ENCODE measurements around the gene STK32C.

DNA sequence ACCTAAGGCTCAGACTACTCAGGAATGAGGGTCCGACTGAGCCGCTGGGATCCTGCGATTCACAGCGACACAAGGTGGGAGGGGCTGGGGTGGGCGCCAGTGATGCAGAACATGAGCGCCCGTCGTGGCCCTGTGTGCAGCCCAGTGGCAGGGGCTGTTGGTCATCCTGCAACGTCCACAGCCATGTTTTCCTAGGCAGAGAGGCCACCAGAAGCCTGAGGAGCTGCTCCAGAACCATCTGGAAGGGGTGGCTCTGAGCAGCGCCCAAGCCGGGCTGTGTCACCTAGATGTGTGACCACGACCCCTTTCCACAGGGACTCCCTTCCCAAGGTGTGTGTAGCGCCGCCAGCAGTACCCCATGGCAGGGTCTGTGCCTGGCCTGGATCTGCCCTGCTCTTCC, 96.5 kb downstream of the STK32C start:
- TF ChIP-seq, protein P1, sequence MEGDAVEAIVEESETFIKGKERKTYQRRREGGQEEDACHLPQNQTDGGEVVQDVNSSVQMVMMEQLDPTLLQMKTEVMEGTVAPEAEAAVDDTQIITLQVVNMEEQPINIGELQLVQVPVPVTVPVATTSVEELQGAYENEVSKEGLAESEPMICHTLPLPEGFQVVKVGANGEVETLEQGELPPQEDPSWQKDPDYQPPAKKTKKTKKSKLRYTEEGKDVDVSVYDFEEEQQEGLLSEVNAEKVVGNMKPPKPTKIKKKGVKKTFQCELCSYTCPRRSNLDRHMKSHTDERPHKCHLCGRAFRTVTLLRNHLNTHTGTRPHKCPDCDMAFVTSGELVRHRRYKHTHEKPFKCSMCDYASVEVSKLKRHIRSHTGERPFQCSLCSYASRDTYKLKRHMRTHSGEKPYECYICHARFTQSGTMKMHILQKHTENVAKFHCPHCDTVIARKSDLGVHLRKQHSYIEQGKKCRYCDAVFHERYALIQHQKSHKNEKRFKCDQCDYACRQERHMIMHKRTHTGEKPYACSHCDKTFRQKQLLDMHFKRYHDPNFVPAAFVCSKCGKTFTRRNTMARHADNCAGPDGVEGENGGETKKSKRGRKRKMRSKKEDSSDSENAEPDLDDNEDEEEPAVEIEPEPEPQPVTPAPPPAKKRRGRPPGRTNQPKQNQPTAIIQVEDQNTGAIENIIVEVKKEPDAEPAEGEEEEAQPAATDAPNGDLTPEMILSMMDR (IDR thresholded peaks at IDR 0.05) = no peak
- TF ChIP-seq POLR2A (IDR thresholded peaks at IDR 0.05) = no peak
